ENCODE data around the gene MAP4K3.
"Not testable (repeated sequence)": the region's sequence is repeated elsewhere in the genome, so short reads cannot be mapped to it uniquely, and the experiment has no call there.

The MAP4K3 gene

GRCh38 chr2:39375917-39376316 lies 61.2 kb downstream of the MAP4K3 start:
- no peak for DNase-seq (ENCODE audit: low read depth in 2 of 2)

- DNase-seq (ENCODE audit: low read depth in 2 of 2): no peak
These were observed 63.8 kb downstream of the MAP4K3 start for GRCh38 chr2:39373181-39373802.

GRCh38 chr2:39370101-39370500 lies 67.0 kb downstream of the MAP4K3 start:
- no peak for DNase-seq (ENCODE audit: low read depth in 2 of 2)

GRCh38 chr2:39368846-39369245 lies 68.2 kb downstream of the MAP4K3 start:
- no peak for DNase-seq (ENCODE audit: low read depth in 2 of 2)

- DNase-seq (ENCODE audit: low read depth in 2 of 2): no peak
These were observed 68.7 kb downstream of the MAP4K3 start for GRCh38 chr2:39368376-39368775.

- no peak for DNase-seq (ENCODE audit: low read depth in 2 of 2)
These were observed 74.5 kb downstream of the MAP4K3 start for GRCh38 chr2:39362595-39362994.

GRCh38 chr2:39361511-39361910 lies 75.6 kb downstream of the MAP4K3 start:
- no peak for DNase-seq (ENCODE audit: low read depth in 2 of 2)

- DNase-seq (ENCODE audit: low read depth in 2 of 2): not testable (repeated sequence)
These were observed 76.7 kb downstream of the MAP4K3 start for GRCh38 chr2:39360342-39360741.

GRCh38 chr2:39359453-39360038 lies 77.5 kb downstream of the MAP4K3 start:
- DNase-seq (ENCODE audit: low read depth in 2 of 2): no peak

GRCh38 chr2:39356922-39357639 lies 80.0 kb downstream of the MAP4K3 start:
- DNase-seq (ENCODE audit: low read depth in 2 of 2): no peak

- DNase-seq (ENCODE audit: low read depth in 2 of 2): no peak
These were observed 86.4 kb downstream of the MAP4K3 start for GRCh38 chr2:39350658-39351057.

- DNase-seq (ENCODE audit: low read depth in 2 of 2): no peak
These were observed 98.6 kb downstream of the MAP4K3 start for GRCh38 chr2:39338502-39338901.

GRCh38 chr2:39335930-39336329 lies 101.2 kb downstream of the MAP4K3 start:
- DNase-seq (ENCODE audit: low read depth in 2 of 2): no peak

- DNase-seq (ENCODE audit: low read depth in 2 of 2): no peak
These were observed 102.1 kb downstream of the MAP4K3 start for GRCh38 chr2:39334978-39335377.

GRCh38 chr2:39334529-39334928 lies 102.6 kb downstream of the MAP4K3 start:
- no peak for DNase-seq (ENCODE audit: low read depth in 2 of 2)

GRCh38 chr2:39326644-39327043 lies 110.4 kb downstream of the MAP4K3 start:
- no peak for DNase-seq (ENCODE audit: low read depth in 2 of 2)

GRCh38 chr2:39325966-39326365 lies 111.1 kb downstream of the MAP4K3 start:
- DNase-seq (ENCODE audit: low read depth in 2 of 2): no peak

GRCh38 chr2:39321056-39322035 lies 115.7 kb downstream of the MAP4K3 start:
- not testable (repeated sequence) for DNase-seq (ENCODE audit: low read depth in 2 of 2)

- DNase-seq (ENCODE audit: low read depth in 2 of 2): no peak
These were observed 116.9 kb downstream of the MAP4K3 start for GRCh38 chr2:39320162-39320561.

GRCh38 chr2:39313575-39313974 lies 123.5 kb downstream of the MAP4K3 start:
- no peak for DNase-seq (ENCODE audit: low read depth in 2 of 2)

GRCh38 chr2:39311469-39311868 lies 125.6 kb downstream of the MAP4K3 start:
- DNase-seq (ENCODE audit: low read depth in 2 of 2): no peak

GRCh38 chr2:39308778-39309177 lies 128.3 kb downstream of the MAP4K3 start:
- no peak for DNase-seq (ENCODE audit: low read depth in 2 of 2)
